A673 (cell line): ENCODE data around the gene STARD13. TPM values are rescaled to one million over a fixed set of nuclear protein-coding genes. Genes with fewer than 3 reads are reported as not detected.

Experiments
- BruUV-seq: library from RNA; stranded (reverse); fragments of 400-500 nt; replicated peaks from 2 replicates; lab custom pipeline; 2021; lab: Mats Ljungman, UMichigan
- CTCF ChIA-PET: fragments of 300-600 bp; sonication (Branson Sonifier 250); formaldehyde crosslinking; loops from one replicate; lab custom pipeline; 2022; ENCODE audit warnings: antibody characterized with exemption; lab: Charles Lee
- POLR2A ChIA-PET: fragments of 300-600 bp; sonication (Branson Sonifier 250); formaldehyde crosslinking; loops from one replicate; lab custom pipeline; 2022; ENCODE audit warnings: antibody characterized with exemption; ENCODE audit not compliant: low non-redundant PET; lab: Charles Lee
- DNase-seq: peaks from one replicate; pipeline ENCODE4 v3.0.0-alpha.2; 2015; ENCODE audit warnings: low spot score
- H3K27ac ChIP-seq: fragments of 200-600 bp; sonication (generic); 2 replicates; pipeline ENCODE4 v1.5.1; 2016; ENCODE audit warnings: mixed run types, low read depth, mild to moderate bottlenecking, mixed read lengths, antibody characterized with exemption, low read length; ENCODE audit not compliant: poor library complexity, severe bottlenecking
- H3K27me3 ChIP-seq: fragments of 200-600 bp; sonication (generic); replicated peaks from 2 replicates; pipeline ENCODE4 v1.6.1; 2017; ENCODE audit warnings: mixed run types, low read depth, mild to moderate bottlenecking, mixed read lengths, antibody characterized with exemption, low read length; ENCODE audit not compliant: insufficient read depth, poor library complexity
- H3K36me3 ChIP-seq: fragments of 200-600 bp; sonication (generic); 2 replicates; pipeline ENCODE4 v1.6.1; 2016; ENCODE audit warnings: mixed run types, mild to moderate bottlenecking, mixed read lengths, antibody characterized with exemption, low read length; ENCODE audit not compliant: insufficient read depth, poor library complexity, severe bottlenecking
- H3K4me1 ChIP-seq: fragments of 200-600 bp; sonication (generic); 2 replicates; pipeline ENCODE4 v1.6.1; 2017; ENCODE audit warnings: mixed run types, mild to moderate bottlenecking, mixed read lengths, antibody characterized with exemption, low read length; ENCODE audit not compliant: insufficient read depth, poor library complexity, severe bottlenecking
- H3K4me3 ChIP-seq: fragments of 200-600 bp; sonication (generic); 2 replicates; pipeline ENCODE4 v1.5.1; 2016; ENCODE audit warnings: low read depth, mixed run types, mild to moderate bottlenecking, mixed read lengths, low read length; ENCODE audit not compliant: poor library complexity, severe bottlenecking
- H3K9me3 ChIP-seq: fragments of 200-600 bp; sonication (generic); 2 replicates; pipeline ENCODE4 v1.6.1; 2016; ENCODE audit warnings: mixed run types, low read depth, mild to moderate bottlenecking, mixed read lengths, antibody characterized with exemption, low read length; ENCODE audit not compliant: poor library complexity, severe bottlenecking
- EZH2 ChIP-seq: fragments of 200-600 bp; sonication (generic); IDR thresholded peaks from 2 replicates; pipeline ENCODE4 v1.6.1; 2017; ENCODE audit warnings: borderline replicate concordance, low read depth, mild to moderate bottlenecking, mixed read lengths, antibody characterized with exemption, low read length; ENCODE audit not compliant: poor library complexity, severe bottlenecking
- intact Hi-C: fragments of 100-400 bp; cut with micrococcal nuclease; formaldehyde crosslinking; loops from one replicate; pipeline ENCODE4 v1.10.0; 2022; ENCODE audit not compliant: unreplicated experiment
- total RNA-seq: library from RNA; stranded (reverse); gene quantifications from 2 replicates; pipeline ENCODE4 v1.2.3, GENCODE V29; 2021
- TF ChIP-seq, protein P1 (sequence below): fragments of 300-800, 200-600 bp; sonication (generic); conservative IDR thresholded peaks from 2 replicates; pipeline ENCODE4 v1.5.1; 2017; ENCODE audit warnings: low read depth, mild to moderate bottlenecking, antibody characterized with exemption, low read length, moderate library complexity, mixed read lengths

The STARD13 gene
- total RNA-seq, 1 experiment from 2014 or later = 45.7 TPM

DNA sequence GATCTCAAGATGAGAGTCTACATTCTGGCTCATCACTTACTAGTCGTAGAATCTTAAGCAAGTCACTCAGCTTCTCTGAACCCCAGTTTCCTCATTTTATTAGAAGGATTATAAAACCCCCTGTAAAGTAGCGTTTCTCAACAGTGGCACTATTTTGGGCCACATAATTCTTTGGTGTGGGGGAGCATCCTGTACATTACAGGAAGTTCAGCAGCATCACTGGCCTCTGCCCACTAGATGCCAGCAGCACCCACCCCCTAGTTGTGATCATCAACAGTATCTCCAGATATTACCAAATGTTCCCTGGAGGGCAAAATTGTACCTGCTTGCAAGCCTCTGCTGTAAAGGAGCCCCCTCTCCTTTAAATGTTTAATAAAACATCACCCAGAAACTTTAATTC lies 22.6 kb downstream of the STARD13 start:
- Histone ChIP-seq H3K36me3 (no peaks in the 10 kb centered on the region), H3K27me3 (no peaks in the 10 kb centered on the region), H3K4me1 (peaks cover 90% of the 10 kb centered on the region), H3K9me3 (no peaks in the 10 kb centered on the region), H3K4me3 (no peak overlapping the region), H3K27ac (peak overlapping the region; percentile 73)
- ChIA-PET POLR2A (no interaction called here), CTCF (no interaction called here)
- intact Hi-C loops = no loop called here
- TF ChIP-seq, protein P1, sequence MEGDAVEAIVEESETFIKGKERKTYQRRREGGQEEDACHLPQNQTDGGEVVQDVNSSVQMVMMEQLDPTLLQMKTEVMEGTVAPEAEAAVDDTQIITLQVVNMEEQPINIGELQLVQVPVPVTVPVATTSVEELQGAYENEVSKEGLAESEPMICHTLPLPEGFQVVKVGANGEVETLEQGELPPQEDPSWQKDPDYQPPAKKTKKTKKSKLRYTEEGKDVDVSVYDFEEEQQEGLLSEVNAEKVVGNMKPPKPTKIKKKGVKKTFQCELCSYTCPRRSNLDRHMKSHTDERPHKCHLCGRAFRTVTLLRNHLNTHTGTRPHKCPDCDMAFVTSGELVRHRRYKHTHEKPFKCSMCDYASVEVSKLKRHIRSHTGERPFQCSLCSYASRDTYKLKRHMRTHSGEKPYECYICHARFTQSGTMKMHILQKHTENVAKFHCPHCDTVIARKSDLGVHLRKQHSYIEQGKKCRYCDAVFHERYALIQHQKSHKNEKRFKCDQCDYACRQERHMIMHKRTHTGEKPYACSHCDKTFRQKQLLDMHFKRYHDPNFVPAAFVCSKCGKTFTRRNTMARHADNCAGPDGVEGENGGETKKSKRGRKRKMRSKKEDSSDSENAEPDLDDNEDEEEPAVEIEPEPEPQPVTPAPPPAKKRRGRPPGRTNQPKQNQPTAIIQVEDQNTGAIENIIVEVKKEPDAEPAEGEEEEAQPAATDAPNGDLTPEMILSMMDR = peak; percentile 48
- TF ChIP-seq EZH2 = no peak
- peak; percentile 67 for DNase-seq
- no TSS peak for BruUV-seq

DNA sequence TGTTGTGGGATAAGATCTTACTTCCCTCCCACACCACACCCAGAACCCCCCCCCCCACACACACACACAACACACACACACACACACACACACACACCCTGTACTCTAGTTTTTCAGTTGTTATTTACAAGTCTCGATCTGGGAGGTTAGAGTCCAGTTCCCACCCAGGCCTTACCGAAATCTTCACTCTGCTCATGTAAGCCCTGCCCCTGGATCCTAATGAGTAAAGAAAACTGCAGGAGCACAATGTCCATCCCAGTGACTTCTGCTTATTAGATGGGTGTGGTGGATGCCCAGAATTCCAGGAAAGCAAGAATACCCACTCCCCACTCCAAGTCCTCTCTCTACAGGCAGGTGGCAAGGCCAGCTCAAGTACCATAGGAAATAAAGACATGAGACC lies 23.0 kb downstream of the STARD13 start:
- ChIA-PET POLR2A (no interaction called here), CTCF (no interaction called here)
- TF ChIP-seq EZH2 = no peak
- TF ChIP-seq, protein P1 = no peak
- Histone ChIP-seq H3K27me3 (no peaks in the 10 kb centered on the region), H3K9me3 (no peaks in the 10 kb centered on the region), H3K4me1 (peaks cover 90% of the 10 kb centered on the region), H3K27ac (peak overlapping the region; percentile 73), H3K4me3 (no peak overlapping the region), H3K36me3 (no peaks in the 10 kb centered on the region)
- DNase-seq = no peak
- intact Hi-C loops = no loop called here
- no TSS peak for BruUV-seq

DNA sequence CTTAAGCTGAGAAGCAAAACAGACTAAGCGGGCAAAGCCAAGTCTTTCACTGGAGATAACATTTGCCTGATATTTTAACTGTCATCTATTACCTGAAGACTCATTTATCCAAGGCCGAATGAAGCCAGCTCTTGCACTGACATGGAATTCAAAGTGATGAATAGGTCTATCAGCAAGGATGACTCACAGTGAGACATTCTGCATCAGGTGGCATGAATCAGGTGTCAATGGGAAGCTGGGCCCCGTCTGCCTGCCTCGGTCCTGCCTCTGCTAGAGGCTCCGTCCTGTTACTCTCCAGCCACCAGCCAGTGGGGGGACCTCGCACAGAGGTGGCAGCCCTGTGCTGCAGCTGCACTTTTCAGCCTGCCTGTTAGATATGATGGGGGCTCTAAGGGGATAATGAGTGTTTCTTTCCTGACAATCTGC lies 23.5 kb downstream of the STARD13 start:
- Histone ChIP-seq H3K4me3 (no peak overlapping the region), H3K27me3 (no peaks in the 10 kb centered on the region), H3K4me1 (peaks cover 92% of the 10 kb centered on the region), H3K36me3 (no peaks in the 10 kb centered on the region), H3K27ac (peak overlapping the region; percentile 73), H3K9me3 (no peaks in the 10 kb centered on the region)
- DNase-seq = no peak
- TF ChIP-seq, protein P1 = no peak
- no peak for TF ChIP-seq EZH2
- intact Hi-C loops = no loop called here
- CTCF ChIA-PET = no interaction called here
- BruUV-seq = no TSS peak
- POLR2A ChIA-PET = interaction anchor here (0.5 kb wide), 1 partner anchor 510 kb away, joined by 7 read pairs; no protein-coding TSS in a partner anchor
